Measurements from ENCODE around the gene DSEL. TPM values are rescaled to one million over a fixed set of nuclear protein-coding genes. Genes with fewer than 3 reads are reported as not detected.

DSEL gene
- total RNA-seq, 1 donor, result 119 TPM

GRCh38 chr18:67456711-67457110 is 59.8 kb downstream of the DSEL start:
- Histone ChIP-seq H3K4me3 (ENCODE audit: insufficient read depth, low read length) (no peak overlapping the region), H2AFZ (ENCODE audit: low read length) (no peak overlapping the region), H3K36me3 (ENCODE audit: insufficient read depth, low read length) (no peaks in the 10 kb centered on the region), H3K79me2 (ENCODE audit: insufficient read depth, low read length) (no peaks in the 10 kb centered on the region), H3K27me3 (ENCODE audit: insufficient read depth, low read length) (no peaks in the 10 kb centered on the region), H4K20me1 (ENCODE audit: insufficient read depth, low read length) (no peaks in the 10 kb centered on the region), H3K9me3 (ENCODE audit: low read depth, low read length) (no peaks in the 10 kb centered on the region), H3K4me2 (ENCODE audit: insufficient read depth, low read length) (no peak overlapping the region), H3K4me1 (ENCODE audit: insufficient read depth, low read length) (peaks cover 4% of the 10 kb centered on the region), H3K27ac (ENCODE audit: low read depth, low read length) (no peak overlapping the region)
- TF ChIP-seq, protein P1, sequence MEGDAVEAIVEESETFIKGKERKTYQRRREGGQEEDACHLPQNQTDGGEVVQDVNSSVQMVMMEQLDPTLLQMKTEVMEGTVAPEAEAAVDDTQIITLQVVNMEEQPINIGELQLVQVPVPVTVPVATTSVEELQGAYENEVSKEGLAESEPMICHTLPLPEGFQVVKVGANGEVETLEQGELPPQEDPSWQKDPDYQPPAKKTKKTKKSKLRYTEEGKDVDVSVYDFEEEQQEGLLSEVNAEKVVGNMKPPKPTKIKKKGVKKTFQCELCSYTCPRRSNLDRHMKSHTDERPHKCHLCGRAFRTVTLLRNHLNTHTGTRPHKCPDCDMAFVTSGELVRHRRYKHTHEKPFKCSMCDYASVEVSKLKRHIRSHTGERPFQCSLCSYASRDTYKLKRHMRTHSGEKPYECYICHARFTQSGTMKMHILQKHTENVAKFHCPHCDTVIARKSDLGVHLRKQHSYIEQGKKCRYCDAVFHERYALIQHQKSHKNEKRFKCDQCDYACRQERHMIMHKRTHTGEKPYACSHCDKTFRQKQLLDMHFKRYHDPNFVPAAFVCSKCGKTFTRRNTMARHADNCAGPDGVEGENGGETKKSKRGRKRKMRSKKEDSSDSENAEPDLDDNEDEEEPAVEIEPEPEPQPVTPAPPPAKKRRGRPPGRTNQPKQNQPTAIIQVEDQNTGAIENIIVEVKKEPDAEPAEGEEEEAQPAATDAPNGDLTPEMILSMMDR (IDR thresholded peaks at IDR 0.05; ENCODE audit: extremely low read depth, low read depth, low read length), result peak; percentile 31
- no peak for DNase-seq (ENCODE audit: insufficient read length, low spot score, missing footprints)
